ENCODE measurements around the gene SHC3.

Gene SHC3

DNA sequence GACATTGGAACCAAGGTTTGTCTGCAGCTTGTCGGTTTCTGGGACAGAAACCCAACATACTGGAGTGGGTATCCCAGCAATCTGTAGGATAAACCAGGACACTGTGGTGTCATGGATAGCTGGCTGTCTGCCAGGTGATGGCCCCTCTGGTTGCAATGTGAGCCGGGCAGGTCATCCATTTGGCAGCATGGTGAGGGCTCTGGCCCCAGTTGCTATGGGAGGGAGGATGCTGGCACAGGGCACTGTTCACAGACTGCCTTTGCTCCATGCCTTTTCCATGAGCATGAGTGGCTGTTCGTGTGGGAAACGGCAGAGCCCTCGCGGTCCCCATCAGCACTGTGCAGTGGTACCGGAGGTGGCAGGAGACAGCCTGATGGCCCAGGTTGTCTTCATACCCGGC lies 181.0 kb downstream of the SHC3 start:
- TF ChIP-seq, protein P1, sequence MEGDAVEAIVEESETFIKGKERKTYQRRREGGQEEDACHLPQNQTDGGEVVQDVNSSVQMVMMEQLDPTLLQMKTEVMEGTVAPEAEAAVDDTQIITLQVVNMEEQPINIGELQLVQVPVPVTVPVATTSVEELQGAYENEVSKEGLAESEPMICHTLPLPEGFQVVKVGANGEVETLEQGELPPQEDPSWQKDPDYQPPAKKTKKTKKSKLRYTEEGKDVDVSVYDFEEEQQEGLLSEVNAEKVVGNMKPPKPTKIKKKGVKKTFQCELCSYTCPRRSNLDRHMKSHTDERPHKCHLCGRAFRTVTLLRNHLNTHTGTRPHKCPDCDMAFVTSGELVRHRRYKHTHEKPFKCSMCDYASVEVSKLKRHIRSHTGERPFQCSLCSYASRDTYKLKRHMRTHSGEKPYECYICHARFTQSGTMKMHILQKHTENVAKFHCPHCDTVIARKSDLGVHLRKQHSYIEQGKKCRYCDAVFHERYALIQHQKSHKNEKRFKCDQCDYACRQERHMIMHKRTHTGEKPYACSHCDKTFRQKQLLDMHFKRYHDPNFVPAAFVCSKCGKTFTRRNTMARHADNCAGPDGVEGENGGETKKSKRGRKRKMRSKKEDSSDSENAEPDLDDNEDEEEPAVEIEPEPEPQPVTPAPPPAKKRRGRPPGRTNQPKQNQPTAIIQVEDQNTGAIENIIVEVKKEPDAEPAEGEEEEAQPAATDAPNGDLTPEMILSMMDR (IDR thresholded peaks at IDR 0.05), result no peak
- H3K4me3 ChIP-seq (ENCODE audit: low read depth in 1 of 2, low read length in 1 of 2), result no peak overlapping the region
- peaks cover 10 to 12% of the 10 kb centered on the region in 2 experiments for H3K4me1 ChIP-seq (ENCODE audit: control insufficient read depth in 1 of 2, insufficient read depth in 1 of 2, low read depth in 1 of 2, low read length in 1 of 2)
- H3K9me3 ChIP-seq, result no peaks in the 10 kb centered on the region
- H3K27me3 ChIP-seq, result peaks cover 2% of the 10 kb centered on the region
- H3K36me3 ChIP-seq, result no peaks in the 10 kb centered on the region
- H3K27ac ChIP-seq, result no peak overlapping the region

DNA sequence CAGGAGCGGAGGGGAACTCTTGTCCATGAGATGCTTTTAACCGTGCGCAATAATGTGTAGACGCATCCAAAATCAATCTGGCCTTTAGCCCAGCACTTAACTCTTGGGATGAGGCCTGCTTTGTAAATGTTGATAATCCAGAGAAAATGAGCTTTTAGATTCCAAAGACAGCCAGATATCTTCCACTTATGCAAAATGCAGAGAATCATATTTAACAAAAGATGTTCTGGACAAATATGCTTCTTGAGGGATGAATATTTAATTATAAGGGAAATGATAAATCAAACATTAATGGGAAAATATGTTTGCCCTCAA lies 181.7 kb downstream of the SHC3 start:
- Histone ChIP-seq H3K4me1 (ENCODE audit: control insufficient read depth in 1 of 2, insufficient read depth in 1 of 2, low read depth in 1 of 2, low read length in 1 of 2) (peaks cover 17 to 20% of the 10 kb centered on the region in 2 experiments), H3K9me3 (no peaks in the 10 kb centered on the region), H3K27me3 (peaks cover 10% of the 10 kb centered on the region), H3K27ac (no peak overlapping the region), H3K36me3 (no peaks in the 10 kb centered on the region), H3K4me3 (ENCODE audit: low read depth in 1 of 2, low read length in 1 of 2) (no peak overlapping the region)
- TF ChIP-seq, protein P1 (IDR thresholded peaks at IDR 0.05), result no peak

DNA sequence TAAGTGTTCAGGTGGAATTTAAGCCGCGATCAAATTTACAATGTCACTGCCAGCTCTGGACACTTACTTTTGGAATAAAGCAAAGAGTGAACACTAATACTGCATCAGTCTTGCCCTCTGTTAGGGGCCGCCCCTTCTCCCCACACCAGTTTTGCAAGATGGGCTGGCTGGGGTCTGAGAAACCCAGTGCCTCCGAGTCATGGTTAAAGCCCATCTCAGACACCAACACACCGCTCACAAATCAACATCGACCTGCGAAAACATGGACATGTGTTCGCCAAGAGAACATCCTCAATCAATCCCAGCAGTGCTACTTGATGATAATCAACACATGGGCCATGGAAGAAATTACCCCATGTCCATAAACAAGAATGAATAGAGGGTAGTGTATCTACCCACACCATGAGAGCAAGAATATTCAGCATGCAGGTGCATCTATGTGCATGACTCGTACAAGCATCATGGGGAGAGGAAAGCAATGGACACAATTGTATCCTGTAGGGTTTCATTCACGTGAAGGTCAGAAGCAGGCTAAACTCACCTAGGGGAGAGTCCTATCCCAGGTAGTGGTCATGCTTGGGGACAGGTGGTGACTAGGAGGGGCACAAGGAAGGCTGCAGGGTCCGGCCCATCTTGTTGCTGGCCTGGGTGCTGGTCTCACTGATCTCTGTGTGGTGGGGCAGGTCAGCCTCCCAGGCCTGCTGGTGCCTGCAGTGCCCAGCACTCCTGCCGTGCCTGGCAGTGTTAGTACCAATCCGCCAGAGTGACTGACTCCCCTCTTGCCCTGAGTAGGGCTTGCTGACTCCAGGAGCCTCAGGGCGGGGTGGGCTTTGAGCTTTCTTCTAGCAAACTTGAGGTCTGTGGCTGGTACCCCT lies 182.3 kb downstream of the SHC3 start:
- Histone ChIP-seq H3K27me3 (peaks cover 16% of the 10 kb centered on the region), H3K27ac (no peak overlapping the region), H3K4me3 (ENCODE audit: low read depth in 1 of 2, low read length in 1 of 2) (no peak overlapping the region), H3K4me1 (ENCODE audit: control insufficient read depth in 1 of 2, insufficient read depth in 1 of 2, low read depth in 1 of 2, low read length in 1 of 2) (peaks cover 23 to 26% of the 10 kb centered on the region in 2 experiments), H3K9me3 (no peaks in the 10 kb centered on the region), H3K36me3 (no peaks in the 10 kb centered on the region)
- TF ChIP-seq, protein P1 (IDR thresholded peaks at IDR 0.05), result no peak

DNA sequence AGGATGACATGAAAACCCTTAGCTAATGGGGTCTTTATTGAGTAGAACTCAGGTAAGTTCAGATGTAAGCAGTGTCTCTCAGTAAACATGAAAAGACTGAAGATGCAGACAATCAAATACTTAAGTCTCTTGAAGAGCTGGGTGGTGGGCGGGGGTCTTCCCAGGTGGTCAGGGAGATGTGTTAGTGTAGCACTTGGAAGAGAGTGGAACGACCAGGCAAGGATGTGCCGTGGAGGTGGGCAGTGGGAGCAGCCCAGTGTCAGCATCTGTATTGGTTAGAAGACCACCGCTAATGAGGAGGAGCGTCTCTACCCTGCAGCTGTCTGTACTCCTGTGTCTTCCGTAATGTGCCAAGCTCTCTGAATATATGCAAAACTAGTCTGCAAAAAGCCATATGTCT lies 183.0 kb downstream of the SHC3 start:
- Histone ChIP-seq H3K36me3 (no peaks in the 10 kb centered on the region), H3K27me3 (peaks cover 22% of the 10 kb centered on the region), H3K4me3 (ENCODE audit: low read depth in 1 of 2, low read length in 1 of 2) (no peak overlapping the region), H3K27ac (no peak overlapping the region), H3K9me3 (no peaks in the 10 kb centered on the region), H3K4me1 (ENCODE audit: control insufficient read depth in 1 of 2, insufficient read depth in 1 of 2, low read depth in 1 of 2, low read length in 1 of 2) (peaks cover 22 to 28% of the 10 kb centered on the region in 2 experiments)
- TF ChIP-seq, protein P1 (IDR thresholded peaks at IDR 0.05), result no peak

DNA sequence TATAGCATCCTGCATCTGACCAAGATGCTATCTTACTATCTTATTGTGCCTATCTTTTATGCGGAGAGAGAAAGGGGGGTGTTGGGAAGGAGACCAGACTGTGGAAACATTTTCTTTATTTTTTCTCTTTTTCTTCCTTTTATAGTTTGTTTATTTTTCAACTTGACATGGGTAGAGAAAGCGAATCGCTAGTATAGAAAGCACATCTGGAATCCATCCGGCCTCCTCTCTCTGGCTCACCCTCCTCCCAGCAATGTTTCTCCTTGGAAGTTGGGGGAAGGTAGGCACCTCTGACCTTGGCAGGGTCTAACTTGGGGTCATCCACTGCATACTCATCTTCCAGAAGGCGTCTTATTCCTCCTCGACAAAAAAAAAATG lies 183.4 kb downstream of the SHC3 start:
- TF ChIP-seq, protein P1 (IDR thresholded peaks at IDR 0.05), result no peak
- Histone ChIP-seq H3K4me1 (ENCODE audit: control insufficient read depth in 1 of 2, insufficient read depth in 1 of 2, low read depth in 1 of 2, low read length in 1 of 2) (peaks cover 26 to 30% of the 10 kb centered on the region in 2 experiments), H3K9me3 (no peaks in the 10 kb centered on the region), H3K36me3 (no peaks in the 10 kb centered on the region), H3K4me3 (ENCODE audit: low read depth in 1 of 2, low read length in 1 of 2) (no peak overlapping the region), H3K27ac (no peak overlapping the region), H3K27me3 (peaks cover 27% of the 10 kb centered on the region)

Measured in neutrophil (primary cell).